Measurements from ENCODE around the gene SOX1. TPM values are rescaled to one million over a fixed set of nuclear protein-coding genes. Genes with fewer than 3 reads are reported as not detected.

The SOX1 gene
- total and polyA plus RNA-seq, 4 donors = not detected

DNA sequence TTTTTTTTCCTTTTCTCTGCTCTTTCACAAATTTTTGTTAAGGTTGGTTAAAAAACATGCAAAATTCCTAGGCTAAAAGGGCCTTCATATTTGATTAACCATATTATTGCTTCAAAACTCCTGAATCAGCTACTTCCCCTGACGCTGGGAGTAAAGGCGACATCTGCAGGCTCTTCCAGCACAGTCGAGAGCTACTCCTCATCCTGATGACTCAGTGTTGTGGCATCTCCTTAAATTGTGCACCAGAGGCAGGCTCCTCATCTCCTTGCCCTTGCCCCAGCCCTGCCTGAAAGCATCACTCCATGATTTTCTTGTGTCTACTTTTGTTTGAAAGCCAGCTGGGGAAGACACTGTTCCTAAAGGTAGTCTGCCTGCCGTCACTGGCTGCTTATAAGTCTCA, 24.5 kb upstream of the SOX1 start:
- Histone ChIP-seq H3K9me3 (ENCODE audit: control insufficient read depth, low read length) (peaks cover 8% of the 10 kb centered on the region), H3K36me3 (ENCODE audit: control insufficient read depth in 1 of 2, insufficient read depth in 2 of 2, low read length in 1 of 2) (no peaks in the 10 kb centered on the region), H3K4me1 (ENCODE audit: control insufficient read depth in 1 of 2, insufficient read depth in 2 of 2, low read length in 2 of 2) (no peaks in the 10 kb centered on the region), H3K27ac (ENCODE audit: low read depth in 1 of 2, low read length in 2 of 2) (no peak overlapping the region), H3K4me3 (ENCODE audit: low read length in 2 of 2) (no peak overlapping the region), H3K27me3 (ENCODE audit: control insufficient read depth in 1 of 2, insufficient read depth in 2 of 2, low read length in 1 of 2) (no peaks in the 10 kb centered on the region)
- WGBS, 2 donors = 80 to 81% methylated on average over 4 of the region's 4 CpGs
- DNase-seq (no peak), ATAC-seq (ENCODE audit: low FRiP score) (no peak)
- intact Hi-C loops (cut with DNase I) = no loop called here

DNA sequence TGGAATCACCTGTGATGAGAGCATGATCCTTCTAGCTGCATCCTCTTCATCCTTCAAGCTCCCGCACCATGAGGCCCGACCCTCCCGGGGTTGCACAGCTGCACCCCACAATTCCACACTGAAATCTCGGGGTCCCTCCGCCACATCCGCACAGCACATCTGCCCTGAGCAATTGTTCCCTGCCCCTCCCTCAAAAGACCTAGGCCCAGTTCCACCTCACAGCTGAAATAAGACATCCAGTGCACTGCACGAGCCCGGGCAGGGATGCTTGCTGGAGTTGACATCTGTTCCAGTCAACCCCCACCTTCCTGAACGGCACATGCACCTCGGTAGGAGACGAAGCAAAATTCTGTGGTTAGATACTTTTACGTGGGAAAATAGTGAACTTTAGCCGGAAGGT, 14.7 kb upstream of the SOX1 start:
- intact Hi-C loops (cut with DNase I) = no loop called here
- H3K4me1 ChIP-seq (ENCODE audit: control insufficient read depth in 1 of 2, insufficient read depth in 2 of 2, low read length in 2 of 2) = no peaks in the 10 kb centered on the region
- no peaks in the 10 kb centered on the region for H3K36me3 ChIP-seq (ENCODE audit: control insufficient read depth in 1 of 2, insufficient read depth in 2 of 2, low read length in 1 of 2)
- no peak for ATAC-seq (ENCODE audit: low FRiP score)
- 30 to 37% methylated on average over 13 of the region's 13 CpGs for WGBS, 2 donors
- no peak overlapping the region for H3K4me3 ChIP-seq (ENCODE audit: low read length in 2 of 2)
- H3K27me3 ChIP-seq (ENCODE audit: control insufficient read depth in 1 of 2, insufficient read depth in 2 of 2, low read length in 1 of 2) = no peaks in the 10 kb centered on the region
- H3K9me3 ChIP-seq (ENCODE audit: control insufficient read depth, low read length) = peaks cover 5% of the 10 kb centered on the region
- no peak overlapping the region for H3K27ac ChIP-seq (ENCODE audit: low read depth in 1 of 2, low read length in 2 of 2)
- no peak for DNase-seq

DNA sequence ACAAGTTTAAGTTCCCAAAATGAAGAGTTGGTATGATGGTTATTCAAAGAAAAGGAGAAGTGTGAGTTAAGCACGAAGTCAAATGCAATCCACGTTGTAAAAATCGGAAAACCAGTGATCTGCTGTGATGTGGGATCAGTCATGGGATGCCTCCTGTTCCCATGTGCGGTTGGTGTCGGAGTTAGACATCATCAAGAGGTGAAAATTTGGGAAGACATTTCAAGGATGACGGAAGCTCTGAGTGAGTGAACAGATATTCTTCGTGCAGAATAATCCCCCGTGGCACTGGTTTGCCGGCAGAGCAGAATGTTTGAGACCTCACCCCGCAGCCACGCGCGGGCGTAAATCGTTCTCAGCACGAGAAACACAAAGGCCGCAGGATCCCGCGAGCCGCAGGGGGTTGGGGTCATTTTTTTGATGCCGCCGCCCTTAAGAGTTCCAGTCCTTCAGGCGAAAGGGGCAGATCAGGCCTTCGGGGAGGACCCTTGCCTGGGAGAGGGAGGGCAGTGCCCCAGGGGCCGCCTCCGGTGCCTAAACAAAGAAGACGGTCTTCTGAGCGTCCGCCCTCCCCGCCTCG, 13.7 kb upstream of the SOX1 start:
- no peaks in the 10 kb centered on the region for H3K27me3 ChIP-seq (ENCODE audit: control insufficient read depth in 1 of 2, insufficient read depth in 2 of 2, low read length in 1 of 2)
- 8 to 9% methylated on average over 30 to 31 of the region's 31 CpGs for WGBS, 2 donors
- H3K9me3 ChIP-seq (ENCODE audit: control insufficient read depth, low read length) = no peaks in the 10 kb centered on the region
- H3K36me3 ChIP-seq (ENCODE audit: control insufficient read depth in 1 of 2, insufficient read depth in 2 of 2, low read length in 1 of 2) = no peaks in the 10 kb centered on the region
- DNase-seq = no peak
- no peak overlapping the region for H3K4me3 ChIP-seq (ENCODE audit: low read length in 2 of 2)
- H3K27ac ChIP-seq (ENCODE audit: low read depth in 1 of 2, low read length in 2 of 2) = no peak overlapping the region
- no peaks in the 10 kb centered on the region for H3K4me1 ChIP-seq (ENCODE audit: control insufficient read depth in 1 of 2, insufficient read depth in 2 of 2, low read length in 2 of 2)
- intact Hi-C loops (cut with DNase I) = no loop called here
- ATAC-seq (ENCODE audit: low FRiP score) = no peak

DNA sequence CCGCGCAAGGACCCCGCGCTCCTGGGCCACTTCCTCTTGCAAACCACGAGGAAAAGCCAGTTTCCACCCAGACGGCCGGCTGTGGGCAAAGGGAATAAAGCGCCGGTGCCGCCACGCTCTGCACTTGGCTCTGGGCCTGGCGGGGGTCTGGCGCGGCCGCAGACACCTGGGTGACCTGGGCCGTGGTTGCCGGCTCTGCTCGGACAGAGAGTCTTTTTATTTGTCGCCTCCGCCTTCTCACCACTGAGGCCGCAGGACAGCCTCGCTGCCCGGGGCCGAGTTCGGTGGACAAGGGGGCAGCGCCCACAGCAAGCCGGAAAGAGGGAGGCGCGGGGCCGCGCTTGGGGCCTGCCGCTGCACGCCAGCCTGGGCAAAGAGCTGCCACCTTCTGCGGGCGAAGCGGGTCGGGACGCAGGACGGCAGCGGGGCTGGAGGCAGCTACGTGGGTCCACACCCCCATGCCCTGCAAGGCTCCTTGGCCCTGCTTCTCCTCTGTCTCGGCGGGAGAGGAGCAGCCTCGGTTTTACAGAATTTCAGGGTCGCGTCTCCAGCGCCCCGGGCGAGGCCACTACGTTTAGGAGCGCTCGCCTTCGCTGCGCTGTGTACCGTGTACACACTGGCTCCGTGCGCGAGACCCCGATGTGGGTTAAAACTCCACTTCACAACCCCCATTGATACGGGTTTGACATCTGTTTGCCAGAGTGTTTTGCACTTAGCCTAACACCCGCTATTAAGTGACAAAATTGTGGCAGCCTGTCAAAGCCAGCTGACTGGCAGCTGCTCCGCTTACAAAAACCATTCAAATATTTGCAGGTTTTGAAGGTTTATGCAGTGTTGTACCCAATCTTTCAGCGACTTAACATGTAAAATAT, 13.0 kb upstream of the SOX1 start:
- 3% methylated on average over 62 to 63 of the region's 63 CpGs for WGBS, 2 donors
- no peak overlapping the region for H3K27ac ChIP-seq (ENCODE audit: low read depth in 1 of 2, low read length in 2 of 2)
- no peak for DNase-seq
- no peaks in the 10 kb centered on the region for H3K4me1 ChIP-seq (ENCODE audit: control insufficient read depth in 1 of 2, insufficient read depth in 2 of 2, low read length in 2 of 2)
- ATAC-seq (ENCODE audit: low FRiP score) = peak; percentile 42
- no peaks in the 10 kb centered on the region for H3K9me3 ChIP-seq (ENCODE audit: control insufficient read depth, low read length)
- H3K27me3 ChIP-seq (ENCODE audit: control insufficient read depth in 1 of 2, insufficient read depth in 2 of 2, low read length in 1 of 2) = no peaks in the 10 kb centered on the region
- H3K4me3 ChIP-seq (ENCODE audit: low read length in 2 of 2) = no peak overlapping the region
- intact Hi-C loops (cut with DNase I) = no loop called here
- no peaks in the 10 kb centered on the region for H3K36me3 ChIP-seq (ENCODE audit: control insufficient read depth in 1 of 2, insufficient read depth in 2 of 2, low read length in 1 of 2)

DNA sequence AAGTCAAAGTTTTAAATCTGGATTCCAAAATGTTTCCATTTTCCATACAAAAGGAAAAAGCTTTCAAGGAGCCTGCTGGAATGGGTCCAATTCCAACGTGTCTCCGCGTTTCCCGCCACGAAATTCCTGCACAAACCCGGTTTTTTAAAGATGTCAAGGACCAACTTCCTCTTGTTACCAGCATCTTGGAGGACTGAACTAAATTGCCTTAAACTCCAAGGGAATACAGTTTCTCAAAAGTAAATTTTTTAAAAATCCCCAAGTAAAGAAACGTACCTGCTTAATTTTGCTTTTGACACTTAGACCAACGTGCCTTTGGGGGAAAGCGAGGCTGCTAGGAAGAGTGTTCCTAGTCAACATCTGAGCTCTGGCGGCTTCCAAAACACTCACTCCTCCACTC, 12.3 kb upstream of the SOX1 start:
- no peak for ATAC-seq (ENCODE audit: low FRiP score)
- WGBS, 2 donors = 4% methylated on average over 10 of the region's 10 CpGs

DNA sequence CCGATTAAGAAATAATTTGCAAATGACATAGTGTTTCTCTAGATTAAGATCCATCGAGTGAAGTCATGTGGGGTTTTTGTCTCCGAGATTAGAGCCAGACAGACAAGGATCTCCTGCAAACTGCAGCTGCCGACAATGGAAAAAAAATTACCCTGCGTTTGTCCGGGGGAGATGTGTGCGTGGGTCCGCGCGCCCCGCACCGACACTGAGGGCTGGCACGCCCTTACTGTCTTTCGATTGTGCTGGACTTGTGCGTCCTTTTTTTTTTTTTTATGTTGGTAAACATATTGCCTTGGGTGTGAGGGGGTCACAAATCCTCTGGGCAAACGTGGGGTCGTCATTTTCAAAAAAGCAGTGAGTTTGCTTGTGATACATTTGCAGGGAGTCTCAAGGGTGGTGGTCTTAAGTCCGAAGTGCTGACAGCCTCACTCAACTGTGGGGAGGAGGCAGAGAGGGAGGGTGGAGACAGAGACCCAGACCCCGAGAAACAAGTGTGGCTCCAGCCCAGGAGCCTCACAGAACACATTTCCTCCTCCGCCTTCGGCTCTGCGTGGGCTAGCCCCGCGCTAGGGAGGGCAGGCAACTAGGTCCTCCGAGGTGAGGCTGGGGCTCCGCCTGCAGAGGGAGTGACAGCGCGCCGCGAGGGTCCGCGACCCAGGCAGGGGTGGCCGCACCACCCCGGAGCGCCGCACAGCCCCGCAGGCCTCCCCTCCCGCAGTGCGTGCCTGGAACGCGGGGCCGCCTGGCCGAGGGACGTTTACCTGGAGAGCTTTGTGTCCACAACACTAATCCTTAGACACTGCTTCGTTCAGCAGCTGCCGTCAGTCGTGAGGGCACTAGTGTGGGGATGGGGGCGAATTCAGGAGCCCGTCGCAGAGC, 11.7 kb upstream of the SOX1 start:
- no peak for ATAC-seq (ENCODE audit: low FRiP score)

More for the DNA sequence above, 12.3 kb upstream of the SOX1 start:
- Histone ChIP-seq H3K27me3 (ENCODE audit: control insufficient read depth in 1 of 2, insufficient read depth in 2 of 2, low read length in 1 of 2) (no peaks in the 10 kb centered on the region), H3K36me3 (ENCODE audit: control insufficient read depth in 1 of 2, insufficient read depth in 2 of 2, low read length in 1 of 2) (no peaks in the 10 kb centered on the region), H3K27ac (ENCODE audit: low read depth in 1 of 2, low read length in 2 of 2) (no peak overlapping the region), H3K9me3 (ENCODE audit: control insufficient read depth, low read length) (no peaks in the 10 kb centered on the region), H3K4me1 (ENCODE audit: control insufficient read depth in 1 of 2, insufficient read depth in 2 of 2, low read length in 2 of 2) (no peaks in the 10 kb centered on the region), H3K4me3 (ENCODE audit: low read length in 2 of 2) (no peak overlapping the region)
- no peak for DNase-seq
- intact Hi-C loops (cut with DNase I) = no loop called here

DNA sequence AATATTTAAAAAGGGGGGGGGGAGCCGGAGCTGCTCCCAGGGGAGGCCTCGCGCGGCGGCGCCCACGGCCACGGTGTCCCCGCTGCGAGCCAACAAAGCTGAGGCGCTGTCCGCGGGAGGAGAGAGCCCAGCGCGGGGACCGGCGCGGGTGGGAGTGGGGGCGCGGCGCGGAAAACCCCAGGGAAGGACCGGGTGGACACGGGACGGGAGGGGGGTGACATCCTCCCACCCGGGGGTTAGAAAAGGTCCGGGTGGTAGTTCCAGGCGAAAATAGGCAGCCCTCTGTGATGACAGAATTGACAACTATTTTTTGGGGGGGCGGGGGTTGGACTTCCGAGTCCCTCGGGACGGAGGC, 11.1 kb upstream of the SOX1 start:
- Histone ChIP-seq H3K4me1 (ENCODE audit: control insufficient read depth in 1 of 2, insufficient read depth in 2 of 2, low read length in 2 of 2) (no peaks in the 10 kb centered on the region), H3K4me3 (ENCODE audit: low read length in 2 of 2) (no peak overlapping the region), H3K27me3 (ENCODE audit: control insufficient read depth in 1 of 2, insufficient read depth in 2 of 2, low read length in 1 of 2) (no peaks in the 10 kb centered on the region), H3K36me3 (ENCODE audit: control insufficient read depth in 1 of 2, insufficient read depth in 2 of 2, low read length in 1 of 2) (no peaks in the 10 kb centered on the region), H3K9me3 (ENCODE audit: control insufficient read depth, low read length) (no peaks in the 10 kb centered on the region), H3K27ac (ENCODE audit: low read depth in 1 of 2, low read length in 2 of 2) (no peak overlapping the region)
- intact Hi-C loops (cut with DNase I) = no loop called here
- WGBS, 2 donors = 3 to 4% methylated on average over 20 to 32 of the region's 32 CpGs
- DNase-seq (no peak), ATAC-seq (ENCODE audit: low FRiP score) (no peak)

More for the DNA sequence above, 11.7 kb upstream of the SOX1 start:
- DNase-seq = no peak
- no peak overlapping the region for H3K27ac ChIP-seq (ENCODE audit: low read depth in 1 of 2, low read length in 2 of 2)
- H3K36me3 ChIP-seq (ENCODE audit: control insufficient read depth in 1 of 2, insufficient read depth in 2 of 2, low read length in 1 of 2) = no peaks in the 10 kb centered on the region
- no peaks in the 10 kb centered on the region for H3K9me3 ChIP-seq (ENCODE audit: control insufficient read depth, low read length)
- H3K4me3 ChIP-seq (ENCODE audit: low read length in 2 of 2) = no peak overlapping the region
- WGBS, 2 donors = 3 to 5% methylated on average over 48 to 50 of the region's 50 CpGs
- intact Hi-C loops (cut with DNase I) = no loop called here
- H3K27me3 ChIP-seq (ENCODE audit: control insufficient read depth in 1 of 2, insufficient read depth in 2 of 2, low read length in 1 of 2) = no peaks in the 10 kb centered on the region
- H3K4me1 ChIP-seq (ENCODE audit: control insufficient read depth in 1 of 2, insufficient read depth in 2 of 2, low read length in 2 of 2) = no peaks in the 10 kb centered on the region

DNA sequence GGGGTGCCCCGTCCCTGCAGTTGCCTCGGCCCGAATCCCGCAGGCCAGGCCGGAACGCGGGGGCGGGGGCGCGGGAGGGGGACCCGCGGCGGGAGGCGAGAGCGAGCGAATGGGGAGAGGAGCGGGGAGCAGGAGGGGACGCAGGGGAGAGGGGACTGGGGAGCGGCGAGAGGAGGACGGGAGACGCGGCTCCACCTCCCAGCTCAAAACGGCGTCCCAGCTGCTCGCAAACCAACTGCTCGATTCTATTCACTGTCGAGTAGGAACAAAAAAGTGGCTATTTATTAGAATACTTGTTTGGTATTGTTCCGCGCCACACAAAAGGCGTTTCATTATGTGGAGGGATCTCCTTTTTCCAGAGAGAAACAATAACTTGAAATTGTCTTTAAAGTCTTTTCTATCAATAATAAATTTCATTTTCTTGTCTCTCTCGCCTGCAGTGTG, 10.6 kb upstream of the SOX1 start:
- H3K36me3 ChIP-seq (ENCODE audit: control insufficient read depth in 1 of 2, insufficient read depth in 2 of 2, low read length in 1 of 2) = no peaks in the 10 kb centered on the region
- DNase-seq = no peak

More for the DNA sequence above, 10.6 kb upstream of the SOX1 start:
- no peak overlapping the region for H3K27ac ChIP-seq (ENCODE audit: low read depth in 1 of 2, low read length in 2 of 2)
- H3K9me3 ChIP-seq (ENCODE audit: control insufficient read depth, low read length) = no peaks in the 10 kb centered on the region
- no peaks in the 10 kb centered on the region for H3K27me3 ChIP-seq (ENCODE audit: control insufficient read depth in 1 of 2, insufficient read depth in 2 of 2, low read length in 1 of 2)
- ATAC-seq (ENCODE audit: low FRiP score) = no peak
- WGBS, 2 donors = 3% methylated on average over 31 to 32 of the region's 32 CpGs
- H3K4me3 ChIP-seq (ENCODE audit: low read length in 2 of 2) = no peak overlapping the region
- no peaks in the 10 kb centered on the region for H3K4me1 ChIP-seq (ENCODE audit: control insufficient read depth in 1 of 2, insufficient read depth in 2 of 2, low read length in 2 of 2)
- intact Hi-C loops (cut with DNase I) = no loop called here
